ENCODE measurements around the gene NR6A1.

NR6A1 gene

DNA sequence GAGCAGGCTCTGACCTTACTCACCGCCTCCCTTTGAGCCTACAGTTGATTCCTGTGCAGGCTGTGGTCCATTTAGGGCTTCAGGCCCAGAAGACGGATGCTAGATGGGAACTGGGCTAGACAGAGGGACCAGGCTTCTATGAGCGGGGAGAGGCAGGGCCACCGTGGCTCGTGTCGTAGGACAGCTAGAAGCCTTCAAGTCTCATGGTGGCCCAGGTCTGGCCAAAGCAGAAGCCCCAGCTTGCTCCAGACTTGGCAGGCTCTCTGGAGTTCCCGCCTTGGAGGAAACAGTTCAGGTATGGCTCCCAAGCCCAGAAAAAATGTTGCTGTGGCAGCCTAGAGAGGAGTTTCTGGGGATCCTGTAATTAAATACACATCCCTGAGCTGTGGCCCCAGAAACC is 253.0 kb downstream of the NR6A1 start:
- ChIA-PET POLR2A (no interaction called here), CTCF (interaction anchor here (0.8 to 1.6 kb wide), 2 partner anchors 14 to 18 kb away, joined by 3 read pairs; no protein-coding TSS in a partner anchor)
- no peak for DNase-seq (ENCODE audit: extremely low spot score)

GRCh38 chr9:124517600-124517999 is 253.5 kb downstream of the NR6A1 start:
- ChIA-PET CTCF (interaction anchor here (1.6 kb wide), 1 partner anchor 18 kb away, joined by 3 read pairs; no protein-coding TSS in a partner anchor), POLR2A (no interaction called here)
- TF ChIP-seq, protein P1, sequence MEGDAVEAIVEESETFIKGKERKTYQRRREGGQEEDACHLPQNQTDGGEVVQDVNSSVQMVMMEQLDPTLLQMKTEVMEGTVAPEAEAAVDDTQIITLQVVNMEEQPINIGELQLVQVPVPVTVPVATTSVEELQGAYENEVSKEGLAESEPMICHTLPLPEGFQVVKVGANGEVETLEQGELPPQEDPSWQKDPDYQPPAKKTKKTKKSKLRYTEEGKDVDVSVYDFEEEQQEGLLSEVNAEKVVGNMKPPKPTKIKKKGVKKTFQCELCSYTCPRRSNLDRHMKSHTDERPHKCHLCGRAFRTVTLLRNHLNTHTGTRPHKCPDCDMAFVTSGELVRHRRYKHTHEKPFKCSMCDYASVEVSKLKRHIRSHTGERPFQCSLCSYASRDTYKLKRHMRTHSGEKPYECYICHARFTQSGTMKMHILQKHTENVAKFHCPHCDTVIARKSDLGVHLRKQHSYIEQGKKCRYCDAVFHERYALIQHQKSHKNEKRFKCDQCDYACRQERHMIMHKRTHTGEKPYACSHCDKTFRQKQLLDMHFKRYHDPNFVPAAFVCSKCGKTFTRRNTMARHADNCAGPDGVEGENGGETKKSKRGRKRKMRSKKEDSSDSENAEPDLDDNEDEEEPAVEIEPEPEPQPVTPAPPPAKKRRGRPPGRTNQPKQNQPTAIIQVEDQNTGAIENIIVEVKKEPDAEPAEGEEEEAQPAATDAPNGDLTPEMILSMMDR (IDR thresholded peaks at IDR 0.05; ENCODE audit: control extremely low read depth, extremely low read depth, low read depth, missing control alignments): no peak
- DNase-seq (ENCODE audit: extremely low spot score): no peak

More for the DNA sequence above, 253.0 kb downstream of the NR6A1 start:
- TF ChIP-seq, protein P1 (IDR thresholded peaks at IDR 0.05; ENCODE audit: control extremely low read depth, extremely low read depth, low read depth, missing control alignments): no peak

- CTCF ChIA-PET: interaction anchor here (1.0 to 2.2 kb wide), 3 partner anchors 9 to 197 kb away, joined by 3 to 11 read pairs (median 3); no protein-coding TSS in a partner anchor
- TF ChIP-seq, protein P1 (IDR thresholded peaks at IDR 0.05; ENCODE audit: control extremely low read depth, extremely low read depth, low read depth, missing control alignments): no peak
- DNase-seq (ENCODE audit: extremely low spot score): no peak
- POLR2A ChIA-PET: no interaction called here
Observed at GRCh38 chr9:124514874-124515273, 256.2 kb downstream of the NR6A1 start.

DNA sequence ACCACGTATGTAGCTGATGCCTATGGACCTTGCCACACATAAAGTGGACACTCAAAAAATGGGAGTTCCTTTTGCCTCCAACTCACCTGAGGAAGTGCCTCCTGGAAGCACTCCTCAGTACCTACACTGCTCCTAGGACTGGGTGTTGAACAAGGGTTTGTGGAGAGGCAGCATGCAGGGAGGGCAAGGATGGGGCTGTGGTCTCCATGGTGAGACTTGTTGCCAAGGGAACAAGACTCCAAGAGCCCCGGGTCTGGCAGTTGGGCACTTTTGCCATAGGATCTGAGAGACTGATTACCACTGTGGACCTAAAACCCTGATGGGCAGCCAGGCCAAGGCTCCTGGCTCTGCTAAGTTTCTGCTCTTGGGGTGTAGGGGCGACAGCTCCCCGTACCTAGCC is 257.0 kb downstream of the NR6A1 start:
- ChIA-PET POLR2A (no interaction called here), CTCF (interaction anchor here (1.9 to 2.2 kb wide), 2 partner anchors 14 to 23 kb away, joined by 5 to 11 read pairs; no protein-coding TSS in a partner anchor)
- no peak for DNase-seq (ENCODE audit: extremely low spot score)
- TF ChIP-seq, protein P1 (IDR thresholded peaks at IDR 0.05; ENCODE audit: control extremely low read depth, extremely low read depth, low read depth, missing control alignments): no peak

- ChIA-PET CTCF (interaction anchor here (1.4 to 2.2 kb wide), 3 partner anchors 12 to 24 kb away, joined by 3 to 11 read pairs (median 5); no protein-coding TSS in a partner anchor), POLR2A (no interaction called here)
- TF ChIP-seq, protein P1 (IDR thresholded peaks at IDR 0.05; ENCODE audit: control extremely low read depth, extremely low read depth, low read depth, missing control alignments): no peak
- no peak for DNase-seq (ENCODE audit: extremely low spot score)
Observed at GRCh38 chr9:124513376-124513994, 257.6 kb downstream of the NR6A1 start.

DNA sequence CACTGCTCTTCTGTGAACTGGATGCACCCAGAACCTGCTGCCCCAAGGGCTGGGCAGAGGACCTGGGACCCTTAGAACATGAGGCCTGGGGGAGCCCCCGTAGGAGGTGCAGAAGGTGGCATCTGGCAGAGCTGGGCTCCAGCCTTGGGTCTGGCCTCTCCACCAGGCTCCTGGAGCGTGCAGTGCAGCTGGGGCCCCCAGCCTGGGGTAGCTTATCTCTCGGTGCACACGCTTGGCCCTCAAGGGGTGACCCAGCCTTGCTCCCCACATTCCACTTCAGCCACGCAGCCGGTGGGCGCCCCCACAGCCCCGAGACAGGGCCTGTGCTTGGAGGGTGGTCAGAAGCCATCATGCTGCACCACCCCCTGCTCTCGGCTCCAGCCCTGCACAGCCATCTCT is 258.3 kb downstream of the NR6A1 start:
- ChIA-PET CTCF (interaction anchor here (1.4 to 1.9 kb wide), 2 partner anchors 11 to 24 kb away, joined by 3 to 5 read pairs; no protein-coding TSS in a partner anchor), POLR2A (no interaction called here)
- no peak for DNase-seq (ENCODE audit: extremely low spot score)
- TF ChIP-seq, protein P1 (IDR thresholded peaks at IDR 0.05; ENCODE audit: control extremely low read depth, extremely low read depth, low read depth, missing control alignments): no peak
